GM12892 (cell line): Measurements from ENCODE around the gene YTHDF1.

ENCODE experiments used
- POLR2A ChIP-seq: IDR thresholded peaks from 2 replicates; pipeline ENCODE4 v1.6.1; 2011; ENCODE audit warnings: low read depth, low read length, control low read depth
- POLR2AphosphoS5 ChIP-seq: IDR thresholded peaks from 2 replicates; pipeline ENCODE4 v1.6.1; 2011; ENCODE audit warnings: low read depth, low read length, control low read depth
- TAF1 ChIP-seq: IDR thresholded peaks from 2 replicates; pipeline ENCODE4 v1.6.1; 2011; ENCODE audit warnings: low read depth, mild to moderate bottlenecking, control low read depth, low read length, borderline replicate concordance

GRCh38 chr20:63177134-63177784 is 38.7 kb downstream of the YTHDF1 start:
- TF ChIP-seq POLR2AphosphoS5 (no peak), POLR2A (no peak), TAF1 (no peak)
